ENCODE results near the gene ADGRG7.

The ADGRG7 gene

GRCh38 chr3:100743535-100743934 is 134.1 kb downstream of the ADGRG7 start:
- Histone ChIP-seq H3K27ac (no peak overlapping the region), H3K4me3 (no peak overlapping the region)
- TF ChIP-seq CTCF (IDR thresholded peaks at IDR 0.05): no peak
- no peak for DNase-seq (ENCODE audit: low spot score)

GRCh38 chr3:100744671-100745070 is 135.3 kb downstream of the ADGRG7 start:
- no peak for DNase-seq (ENCODE audit: low spot score)
- Histone ChIP-seq H3K27ac (no peak overlapping the region), H3K4me3 (no peak overlapping the region)
- no peak for TF ChIP-seq CTCF (IDR thresholded peaks at IDR 0.05)
